GM12865 (cell line): ENCODE results near the gene APOL4.
"Not testable (repeated sequence)": the region's sequence is repeated elsewhere in the genome, so short reads cannot be mapped to it uniquely, and the experiment has no call there.

Experiments
- DNase-seq: peaks from one replicate; pipeline ENCODE4 v3.0.0; 2010; ENCODE audit warnings: low read depth
- H3K4me3 ChIP-seq: 2 replicates; pipeline ENCODE4 v1.5.1; 2011; ENCODE audit warnings: mild to moderate bottlenecking, low read depth, low read length, control low read depth
- CTCF ChIP-seq: IDR thresholded peaks from 2 replicates; pipeline ENCODE4 v1.5.1; 2011; ENCODE audit warnings: low read length, control low read depth, low read depth, inconsistent platforms; ENCODE audit not compliant: insufficient read depth; ENCODE audit errors: missing control alignments

APOL4 gene

GRCh38 chr22:36235585-36235984, 34.0 kb upstream of the APOL4 start:
- no peak overlapping the region for H3K4me3 ChIP-seq
- no peak for DNase-seq
- TF ChIP-seq CTCF: no peak

GRCh38 chr22:36234919-36235318, 33.3 kb upstream of the APOL4 start:
- H3K4me3 ChIP-seq: no peak overlapping the region
- TF ChIP-seq CTCF: no peak
- no peak for DNase-seq

GRCh38 chr22:36234213-36234612, 32.6 kb upstream of the APOL4 start:
- no peak for DNase-seq
- H3K4me3 ChIP-seq: no peak overlapping the region
- TF ChIP-seq CTCF: no peak

GRCh38 chr22:36233796-36234195, 32.2 kb upstream of the APOL4 start:
- DNase-seq: no peak
- no peak overlapping the region for H3K4me3 ChIP-seq
- TF ChIP-seq CTCF: no peak

- TF ChIP-seq CTCF: no peak
- no peak overlapping the region for H3K4me3 ChIP-seq
- DNase-seq: no peak
Observed at GRCh38 chr22:36232715-36233401, 31.2 kb upstream of the APOL4 start.

- H3K4me3 ChIP-seq, DNase-seq: not testable (repeated sequence)
Observed at GRCh38 chr22:36231051-36231450, 29.4 kb upstream of the APOL4 start.

- H3K4me3 ChIP-seq, DNase-seq: not testable (repeated sequence)
Observed at GRCh38 chr22:36229649-36230048, 28.0 kb upstream of the APOL4 start.

GRCh38 chr22:36228944-36229343, 27.3 kb upstream of the APOL4 start:
- no peak for DNase-seq
- no peak for TF ChIP-seq CTCF
- no peak overlapping the region for H3K4me3 ChIP-seq

GRCh38 chr22:36228369-36228768, 26.8 kb upstream of the APOL4 start:
- H3K4me3 ChIP-seq, DNase-seq: not testable (repeated sequence)
